ENCODE results near the gene CCDC92B. TPM values are rescaled to one million over a fixed set of nuclear protein-coding genes. Genes with fewer than 3 reads are reported as not detected.

CCDC92B gene
- total and polyA plus RNA-seq, 2 donors = 0.14 to 0.32 TPM

Small RNA genes lying within 50 kb of the gene (small RNA-seq; reads per million reads assigned to genes)
- not detected for gene MIR1253
- gene MIR6776 = not detected
- gene RN7SL608P = not detected
- not detected for gene hsa-mir-1253

Other genes with a start within 250 kb of the CCDC92B start
- 27.3 TPM for gene METTL16, start 237.8 kb downstream of the CCDC92B start, total RNA-seq
- 21.6 TPM for gene METTL16, start 237.8 kb downstream of the CCDC92B start, polyA plus RNA-seq
- 210 TPM for gene PAFAH1B1, start 156.0 kb downstream of the CCDC92B start, total RNA-seq
- gene PAFAH1B1, start 156.0 kb downstream of the CCDC92B start, polyA plus RNA-seq = 56.4 TPM
- gene CLUH, start 37.9 kb downstream of the CCDC92B start, total RNA-seq = 20.1 TPM
- gene CLUH, start 37.9 kb downstream of the CCDC92B start, polyA plus RNA-seq = 51.3 TPM
- gene RAP1GAP2, start 46.8 kb upstream of the CCDC92B start, total RNA-seq = 3.9 TPM
- gene RAP1GAP2, start 46.8 kb upstream of the CCDC92B start, polyA plus RNA-seq = 3.7 TPM